Parathyroid adenoma (tissue), 2 donors: ENCODE results near the gene C6orf52.
A peak's percentile ranks its signal among the peaks of the same experiment; 100 is the strongest.

Experiments used
- H2AFZ ChIP-seq: fragments of 300-600 bp; sonication (generic); one replicate; pipeline ENCODE4 v1.7.0; 2017; ENCODE audit warnings: antibody characterized with exemption, mild to moderate bottlenecking
- H3K27ac ChIP-seq: fragments of 300-600 bp; sonication (generic); one replicate; pipeline ENCODE4 v1.7.0; 2017
- H3K27me3 ChIP-seq: fragments of 300-600 bp; sonication (generic); one replicate; pipeline ENCODE4 v1.7.0; 2017; ENCODE audit warnings: low read length; ENCODE audit not compliant: control insufficient read depth, insufficient read depth
- H3K36me3 ChIP-seq: fragments of 300-600 bp; sonication (generic); one replicate; pipeline ENCODE4 v1.7.0; 2017; ENCODE audit warnings: low read length; ENCODE audit not compliant: control insufficient read depth, insufficient read depth
- H3K4me1 ChIP-seq: fragments of 300-600 bp; sonication (generic); one replicate; pipeline ENCODE4 v1.7.0; 2017; ENCODE audit warnings: control low read depth
- H3K4me2 ChIP-seq: fragments of 300-600 bp; sonication (generic); one replicate; pipeline ENCODE4 v1.7.0; 2017; ENCODE audit warnings: low read length
- H3K4me3 ChIP-seq: fragments of 300-600 bp; sonication (generic); one replicate; pipeline ENCODE4 v1.7.0; 2017; ENCODE audit warnings: low read depth, low read length
- H3K79me2 ChIP-seq: fragments of 300-600 bp; sonication (generic); one replicate; pipeline ENCODE4 v1.7.0; 2017; ENCODE audit warnings: control low read depth
- H3K9ac ChIP-seq: fragments of 300-600 bp; sonication (generic); one replicate; pipeline ENCODE4 v1.7.0; 2017; ENCODE audit warnings: mild to moderate bottlenecking
- H3K9me3 ChIP-seq: fragments of 300-600 bp; sonication (generic); one replicate; pipeline ENCODE4 v1.7.0; 2017; ENCODE audit warnings: low read length; ENCODE audit not compliant: control insufficient read depth
- CTCF ChIP-seq: fragments of 300-600 bp; sonication (generic); IDR thresholded peaks from one replicate; pipeline ENCODE4 v1.7.0; 2017; ENCODE audit warnings: antibody characterized with exemption, mild to moderate bottlenecking
- donor health status: primary hyperparathyroidism.

Gene C6orf52

GRCh38 chr6:10725044-10725443 is 30.6 kb upstream of the C6orf52 start:
- no peak overlapping the region for H3K9ac ChIP-seq
- no peak overlapping the region for H2AFZ ChIP-seq
- peaks cover 5% of the 10 kb centered on the region for H3K79me2 ChIP-seq
- no peaks in the 10 kb centered on the region for H3K9me3 ChIP-seq
- H3K4me1 ChIP-seq = peaks cover 10% of the 10 kb centered on the region
- no peak for TF ChIP-seq CTCF
- no peaks in the 10 kb centered on the region for H3K36me3 ChIP-seq
- H3K27me3 ChIP-seq = no peaks in the 10 kb centered on the region
- no peak overlapping the region for H3K27ac ChIP-seq
- H3K4me3 ChIP-seq = no peak overlapping the region
- H3K4me2 ChIP-seq = no peak overlapping the region

GRCh38 chr6:10723567-10723881 is 29.1 kb upstream of the C6orf52 start:
- Histone ChIP-seq H3K4me2 (peak overlapping the region; percentile 81), H3K4me1 (peaks cover 9% of the 10 kb centered on the region), H3K27me3 (no peaks in the 10 kb centered on the region), H3K79me2 (peaks cover 5% of the 10 kb centered on the region), H2AFZ (peak overlapping the region; percentile 84), H3K9me3 (no peaks in the 10 kb centered on the region), H3K27ac (peak overlapping the region; percentile 92), H3K4me3 (peak overlapping the region; percentile 94), H3K36me3 (no peaks in the 10 kb centered on the region), H3K9ac (peak overlapping the region; percentile 39)
- no peak for TF ChIP-seq CTCF

- Histone ChIP-seq H3K36me3 (no peaks in the 10 kb centered on the region), H2AFZ (peak within 1 kb of the TSS; percentile 84), H3K9ac (peak within 1 kb of the TSS; percentile 39), H3K79me2 (peaks cover 5% of the 10 kb centered on the region), H3K27ac (peak within 1 kb of the TSS; percentile 92), H3K9me3 (no peaks in the 10 kb centered on the region), H3K4me3 (peak within 1 kb of the TSS; percentile 94), H3K27me3 (no peaks in the 10 kb centered on the region), H3K4me2 (peak within 1 kb of the TSS; percentile 81), H3K4me1 (peaks cover 9% of the 10 kb centered on the region)
- no peak for TF ChIP-seq CTCF
Observed at GRCh38 chr6:10722820-10723566, 28.6 kb upstream of the C6orf52 start, which contains the start of gene TMEM14C. Gene TMEM14C, plus strand, starts transcription at chr6:10723070. Its CDS starts 1,544 bp downstream, at chr6:10724614.

- Histone ChIP-seq H3K4me1 (peaks cover 9% of the 10 kb centered on the region), H3K4me3 (peak overlapping the region; percentile 54), H2AFZ (peak overlapping the region; percentile 84), H3K9me3 (no peaks in the 10 kb centered on the region), H3K36me3 (no peaks in the 10 kb centered on the region), H3K9ac (no peak overlapping the region), H3K4me2 (peak overlapping the region; percentile 72), H3K79me2 (peaks cover 5% of the 10 kb centered on the region), H3K27me3 (no peaks in the 10 kb centered on the region), H3K27ac (peak overlapping the region; percentile 92)
- TF ChIP-seq CTCF = no peak
Observed at GRCh38 chr6:10722570-10722819, 28.1 kb upstream of the C6orf52 start.
